Measurements from ENCODE around the gene TRPM5. TPM values are rescaled to one million over a fixed set of nuclear protein-coding genes. Genes with fewer than 3 reads are reported as not detected.

TRPM5 gene
- total and polyA plus RNA-seq, 7 donors, result not detected

DNA sequence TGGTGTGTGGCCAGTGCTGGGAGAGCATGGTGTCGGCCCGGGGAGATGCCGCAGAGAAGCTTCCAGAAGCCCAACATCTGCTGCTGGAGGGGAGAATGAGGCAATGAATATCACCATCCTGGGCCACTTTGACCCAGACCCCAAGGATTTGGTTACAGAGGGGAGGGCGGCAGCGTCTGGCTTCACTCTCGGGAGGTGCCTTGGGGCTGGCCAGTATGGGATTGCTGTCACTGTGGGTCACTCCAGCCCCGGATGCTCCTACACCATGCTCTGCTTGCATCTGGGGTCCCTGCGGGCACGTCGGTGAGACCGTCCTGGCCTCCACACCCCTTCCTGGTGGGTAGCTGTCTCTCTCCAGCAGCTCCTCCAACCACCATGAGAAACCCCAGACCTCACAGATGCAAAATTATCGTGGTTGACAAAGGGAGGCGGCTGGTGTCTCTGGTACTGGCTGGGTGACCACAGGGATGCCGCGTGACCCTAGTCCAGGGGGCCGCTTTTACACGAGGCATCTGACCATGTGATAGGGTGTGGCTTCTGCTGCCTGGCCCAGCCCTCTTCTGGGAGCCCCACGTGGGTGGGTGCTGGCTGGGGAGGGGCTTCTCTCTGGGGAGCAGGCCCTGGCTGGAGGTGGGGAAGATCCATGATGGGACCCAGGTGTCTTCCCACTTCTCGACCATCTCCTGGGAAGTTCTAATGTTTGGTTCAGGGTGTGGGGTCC, 6.2 kb upstream of the TRPM5 start:
- peaks cover 0 to 65% (median 18%) of the 10 kb centered on the region in 3 donors for H3K27me3 ChIP-seq (ENCODE audit: insufficient read depth in 3 of 3, low read length in 2 of 3)
- no peak overlapping the region for H3K4me3 ChIP-seq
- intact Hi-C loops (cut with DNase I), result no loop called here
- no peaks in the 10 kb centered on the region for H3K36me3 ChIP-seq (ENCODE audit: insufficient read depth in 1 of 2, low read depth in 1 of 2)
- ATAC-seq, result no peak
- 71 to 76% (median 71%) methylated on average over 16 to 19 of the region's 19 CpGs for WGBS, 3 donors
- no peaks in the 10 kb centered on the region for H3K4me1 ChIP-seq
- peak in 1 of 2 donors; percentile 47 for DNase-seq
- no peaks in the 10 kb centered on the region for H3K9me3 ChIP-seq
- H3K27ac ChIP-seq, result no peak overlapping the region
- TF ChIP-seq, protein P1, sequence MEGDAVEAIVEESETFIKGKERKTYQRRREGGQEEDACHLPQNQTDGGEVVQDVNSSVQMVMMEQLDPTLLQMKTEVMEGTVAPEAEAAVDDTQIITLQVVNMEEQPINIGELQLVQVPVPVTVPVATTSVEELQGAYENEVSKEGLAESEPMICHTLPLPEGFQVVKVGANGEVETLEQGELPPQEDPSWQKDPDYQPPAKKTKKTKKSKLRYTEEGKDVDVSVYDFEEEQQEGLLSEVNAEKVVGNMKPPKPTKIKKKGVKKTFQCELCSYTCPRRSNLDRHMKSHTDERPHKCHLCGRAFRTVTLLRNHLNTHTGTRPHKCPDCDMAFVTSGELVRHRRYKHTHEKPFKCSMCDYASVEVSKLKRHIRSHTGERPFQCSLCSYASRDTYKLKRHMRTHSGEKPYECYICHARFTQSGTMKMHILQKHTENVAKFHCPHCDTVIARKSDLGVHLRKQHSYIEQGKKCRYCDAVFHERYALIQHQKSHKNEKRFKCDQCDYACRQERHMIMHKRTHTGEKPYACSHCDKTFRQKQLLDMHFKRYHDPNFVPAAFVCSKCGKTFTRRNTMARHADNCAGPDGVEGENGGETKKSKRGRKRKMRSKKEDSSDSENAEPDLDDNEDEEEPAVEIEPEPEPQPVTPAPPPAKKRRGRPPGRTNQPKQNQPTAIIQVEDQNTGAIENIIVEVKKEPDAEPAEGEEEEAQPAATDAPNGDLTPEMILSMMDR (IDR thresholded peaks at IDR 0.05), result no peak

GRCh38 chr11:2449548-2450320, 5.4 kb upstream of the TRPM5 start:
- ATAC-seq (no peak), DNase-seq (peak in 1 of 2 donors; percentile 12)
- H3K36me3 ChIP-seq (ENCODE audit: insufficient read depth in 1 of 2, low read depth in 1 of 2), result no peaks in the 10 kb centered on the region
- intact Hi-C loops (cut with DNase I), result no loop called here
- WGBS, 3 donors, result 53 to 72% (median 55%) methylated on average over 26 of the region's 26 CpGs
- TF ChIP-seq, protein P1 (IDR thresholded peaks at IDR 0.05), result no peak
- no peaks in the 10 kb centered on the region for H3K4me1 ChIP-seq
- peaks cover 0 to 71% (median 18%) of the 10 kb centered on the region in 3 donors for H3K27me3 ChIP-seq (ENCODE audit: insufficient read depth in 3 of 3, low read length in 2 of 3)
- no peak overlapping the region for H3K27ac ChIP-seq
- H3K4me3 ChIP-seq, result no peak overlapping the region
- H3K9me3 ChIP-seq, result no peaks in the 10 kb centered on the region

DNA sequence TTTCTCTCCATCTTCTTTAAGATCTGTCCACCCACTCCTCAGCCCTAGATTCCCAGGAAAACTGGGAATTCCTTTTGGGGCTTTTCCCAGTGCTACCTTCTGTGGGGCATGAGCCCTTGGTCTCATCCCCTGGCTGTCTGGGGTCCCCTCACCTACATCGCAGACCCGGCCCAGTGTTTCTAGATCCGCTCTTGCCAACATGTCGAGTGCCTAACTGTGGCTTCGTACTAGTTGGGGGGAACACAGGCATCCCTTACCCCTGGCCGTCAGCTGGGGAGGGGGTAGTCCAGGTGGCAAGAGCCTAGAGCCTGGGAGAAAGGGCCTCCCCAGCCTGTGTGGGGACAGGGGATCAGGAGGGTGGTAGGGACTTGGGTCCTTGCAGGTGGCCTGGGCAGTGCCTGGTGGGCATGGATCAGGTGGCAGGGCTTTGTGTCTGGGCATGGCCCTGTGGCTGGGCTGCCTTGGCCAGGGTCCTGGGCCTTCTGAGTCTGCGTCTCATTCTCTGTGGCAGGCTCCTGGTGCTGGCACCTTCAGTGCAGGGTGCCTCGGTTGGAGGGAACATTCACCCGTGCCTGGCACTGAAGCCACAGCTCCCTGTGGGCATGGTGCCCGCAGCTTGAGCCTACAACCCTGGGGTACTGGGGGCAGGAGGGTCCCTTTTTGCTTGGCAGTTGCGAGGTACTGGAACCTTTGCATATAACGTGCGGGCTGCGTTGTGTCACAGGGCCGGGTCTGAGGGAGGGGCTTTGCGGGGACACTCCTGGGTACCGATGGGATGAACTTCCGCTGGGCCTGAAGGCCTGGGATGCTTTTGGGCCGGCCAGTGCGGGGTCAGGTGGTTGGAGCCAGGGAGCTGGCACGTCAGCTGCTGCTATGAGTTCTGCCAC, 4.6 kb upstream of the TRPM5 start:
- intact Hi-C loops (cut with DNase I), result no loop called here
- ATAC-seq (no peak), DNase-seq (peak in 1 of 2 donors; percentile 48)
- no peaks in the 10 kb centered on the region for H3K4me1 ChIP-seq
- H3K9me3 ChIP-seq, result no peaks in the 10 kb centered on the region
- peaks cover 0 to 76% (median 20%) of the 10 kb centered on the region in 3 donors for H3K27me3 ChIP-seq (ENCODE audit: insufficient read depth in 3 of 3, low read length in 2 of 3)
- TF ChIP-seq, protein P1 (IDR thresholded peaks at IDR 0.05), result no peak
- 68 to 74% (median 71%) methylated on average over 19 to 21 of the region's 21 CpGs for WGBS, 3 donors
- no peak overlapping the region for H3K4me3 ChIP-seq
- no peaks in the 10 kb centered on the region for H3K36me3 ChIP-seq (ENCODE audit: insufficient read depth in 1 of 2, low read depth in 1 of 2)
- H3K27ac ChIP-seq, result no peak overlapping the region

DNA sequence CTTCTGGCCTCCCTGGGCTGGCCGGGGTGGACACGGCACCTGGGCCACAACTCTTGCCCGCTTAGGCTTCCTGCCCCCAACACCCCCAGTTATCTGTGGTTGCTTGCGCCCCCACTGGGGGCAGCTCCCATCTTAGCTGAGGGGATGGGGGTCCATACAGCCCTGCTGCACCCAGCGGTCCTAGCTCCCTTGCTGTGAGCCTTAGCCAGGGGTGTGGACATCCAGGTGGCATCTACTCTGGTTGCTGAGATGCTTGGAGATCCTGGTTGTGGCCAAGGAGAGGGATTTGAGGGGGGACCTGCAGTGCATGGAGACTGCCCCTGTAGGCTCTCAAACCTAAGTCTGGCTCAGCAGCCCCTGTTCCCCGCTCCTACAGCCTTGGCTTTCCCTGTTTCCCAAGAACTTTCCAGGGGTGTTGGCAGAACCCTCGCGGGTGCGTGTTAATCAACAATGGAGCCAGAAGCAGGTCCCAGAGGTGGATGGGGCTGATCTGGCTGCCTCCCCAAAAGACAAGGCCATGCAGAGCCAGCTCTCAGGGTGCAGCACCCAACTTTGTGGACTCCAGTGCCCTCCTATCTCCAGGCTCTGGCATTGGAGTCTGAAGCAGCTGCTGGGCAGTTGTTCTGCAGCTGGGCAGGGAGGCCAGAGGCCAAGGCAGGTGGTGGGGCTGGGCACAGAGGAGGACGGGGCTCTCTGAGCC, 3.8 kb upstream of the TRPM5 start:
- H3K27ac ChIP-seq, result no peak overlapping the region
- ATAC-seq (no peak), DNase-seq (peak in 1 of 2 donors; percentile 44)
- H3K4me3 ChIP-seq, result no peak overlapping the region
- TF ChIP-seq, protein P1 (IDR thresholded peaks at IDR 0.05), result no peak
- H3K4me1 ChIP-seq, result no peaks in the 10 kb centered on the region
- H3K9me3 ChIP-seq, result no peaks in the 10 kb centered on the region
- WGBS, 3 donors, result 61 to 73% (median 70%) methylated on average over 9 to 10 of the region's 10 CpGs
- H3K36me3 ChIP-seq (ENCODE audit: insufficient read depth in 1 of 2, low read depth in 1 of 2), result no peaks in the 10 kb centered on the region
- intact Hi-C loops (cut with DNase I), result no loop called here
- H3K27me3 ChIP-seq (ENCODE audit: insufficient read depth in 3 of 3, low read length in 2 of 3), result peaks cover 0 to 84% (median 26%) of the 10 kb centered on the region in 3 donors
